WTC11 (cell line): Measurements from ENCODE around the gene GFOD1. TPM values are rescaled to one million over a fixed set of nuclear protein-coding genes. Genes with fewer than 3 reads are reported as not detected.

Experiments used
- ATAC-seq: fragments of 200-7000 bp; cut with Tn5 transposase; 2 replicates; pipeline ENCODE4 v1.10.0; 2021; ENCODE audit warnings: mild to moderate bottlenecking, moderate library complexity
- CTCF ChIA-PET: fragments of 300-600 bp; sonication (Branson Sonifier 250); formaldehyde crosslinking; loops from one replicate; lab custom pipeline; 2021; ENCODE audit warnings: antibody characterized with exemption; lab: Charles Lee
- POLR2A ChIA-PET: fragments of 350-600 bp; sonication (Branson Sonifier 250); formaldehyde crosslinking; loops from one replicate; lab custom pipeline; 2021; ENCODE audit warnings: antibody characterized with exemption; lab: Charles Lee
- DNase-seq: peaks from one replicate; pipeline ENCODE4 v3.0.0; 2021; ENCODE audit warnings: low spot score
- H3K27ac Mint-ChIP-seq: 2 replicates; pipeline ENCODE4 v1.8.0; 2021; ENCODE audit warnings: mixed read lengths
- H3K27me3 Mint-ChIP-seq: 2 replicates; pipeline ENCODE4 v1.8.0; 2021; ENCODE audit warnings: low read depth, mild to moderate bottlenecking, moderate library complexity, mixed read lengths
- H3K36me3 Mint-ChIP-seq: 2 replicates; pipeline ENCODE4 v1.8.0; 2021; ENCODE audit warnings: mixed read lengths
- H3K4me1 Mint-ChIP-seq: 2 replicates; pipeline ENCODE4 v1.8.0; 2022; ENCODE audit warnings: mixed read lengths
- H3K4me3 Mint-ChIP-seq: 2 replicates; pipeline ENCODE4 v1.8.0; 2021; ENCODE audit warnings: mild to moderate bottlenecking, moderate library complexity, mixed read lengths
- H3K9me3 Mint-ChIP-seq: 2 replicates; pipeline ENCODE4 v1.8.0; 2021; ENCODE audit warnings: mixed read lengths
- ARID4B ChIP-seq: sonication (generic); formaldehyde crosslinking; IDR thresholded peaks from 2 replicates; pipeline ENCODE4 v1.8.0; 2023; ENCODE audit warnings: missing genetic modification reagents, mild to moderate bottlenecking, borderline replicate concordance
- ATF1 ChIP-seq: sonication (generic); formaldehyde crosslinking; IDR thresholded peaks from 2 replicates; pipeline ENCODE4 v1.8.1; 2023; ENCODE audit warnings: mild to moderate bottlenecking, moderate library complexity, missing genetic modification reagents
- CBFB ChIP-seq: sonication (generic); formaldehyde crosslinking; IDR thresholded peaks from 2 replicates; pipeline ENCODE4 v1.8.1; 2022; ENCODE audit warnings: mild to moderate bottlenecking, low read depth, missing genetic modification reagents
- CDX4 ChIP-seq: fragments of 250-450 bp; sonication (Bioruptor Pico); IDR thresholded peaks from 2 replicates; pipeline ENCODE4 v1.9.0; 2021; ENCODE audit warnings: moderate library complexity, mild to moderate bottlenecking, inconsistent platforms, borderline replicate concordance
- CREB1 ChIP-seq: sonication (generic); formaldehyde crosslinking; IDR thresholded peaks from 2 replicates; pipeline ENCODE4 v1.8.0; 2023; ENCODE audit warnings: mild to moderate bottlenecking, missing genetic modification reagents
- CREM ChIP-seq: sonication (generic); formaldehyde crosslinking; IDR thresholded peaks from 2 replicates; pipeline ENCODE4 v1.8.1; 2022; ENCODE audit warnings: mild to moderate bottlenecking, missing genetic modification reagents, moderate library complexity
- E2F5 ChIP-seq: sonication (generic); formaldehyde crosslinking; IDR thresholded peaks from 2 replicates; pipeline ENCODE4 v1.8.1; 2022; ENCODE audit warnings: mild to moderate bottlenecking, moderate library complexity, missing genetic modification reagents
- ETV6 ChIP-seq: sonication (generic); formaldehyde crosslinking; IDR thresholded peaks from 2 replicates; pipeline ENCODE4 v1.8.1; 2022; ENCODE audit warnings: mild to moderate bottlenecking, missing genetic modification reagents
- FOXP1 ChIP-seq: sonication (generic); formaldehyde crosslinking; IDR thresholded peaks from 2 replicates; pipeline ENCODE4 v1.8.0; 2022; ENCODE audit warnings: missing genetic modification reagents, mild to moderate bottlenecking, moderate library complexity, borderline replicate concordance
- FOXP4 ChIP-seq: sonication (generic); formaldehyde crosslinking; IDR thresholded peaks from 2 replicates; pipeline ENCODE4 v1.8.0; 2022; ENCODE audit warnings: mild to moderate bottlenecking, missing genetic modification reagents
- GABPB1 ChIP-seq: sonication (generic); formaldehyde crosslinking; IDR thresholded peaks from 2 replicates; pipeline ENCODE4 v1.8.1; 2023; ENCODE audit warnings: mild to moderate bottlenecking, missing genetic modification reagents
- GTF2I ChIP-seq: fragments of 250-450 bp; sonication (Bioruptor Pico); conservative IDR thresholded peaks from 2 replicates; pipeline ENCODE4 v1.4.0; 2021; ENCODE audit warnings: mild to moderate bottlenecking
- JUN ChIP-seq: sonication (generic); formaldehyde crosslinking; IDR thresholded peaks from 2 replicates; pipeline ENCODE4 v1.8.0; 2023; ENCODE audit warnings: mild to moderate bottlenecking, missing genetic modification reagents
- NFATC4 ChIP-seq: fragments of 250-450 bp; sonication (Bioruptor Pico); IDR thresholded peaks from 2 replicates; pipeline ENCODE4 v1.9.0; 2021; ENCODE audit warnings: mild to moderate bottlenecking
- OVOL2 ChIP-seq: fragments of 250-450 bp; sonication (Bioruptor Pico); IDR thresholded peaks from 2 replicates; pipeline ENCODE4 v1.9.0; 2021; ENCODE audit warnings: mild to moderate bottlenecking, borderline replicate concordance
- TEAD1 ChIP-seq: sonication (generic); formaldehyde crosslinking; IDR thresholded peaks from 2 replicates; pipeline ENCODE4 v1.8.0; 2022; ENCODE audit warnings: mild to moderate bottlenecking, missing genetic modification reagents
- TP53 ChIP-seq: sonication (generic); formaldehyde crosslinking; IDR thresholded peaks from 2 replicates; pipeline ENCODE4 v1.8.1; 2023; ENCODE audit warnings: mild to moderate bottlenecking, missing genetic modification reagents
- ZNF121 ChIP-seq: sonication (generic); formaldehyde crosslinking; IDR thresholded peaks from 2 replicates; pipeline ENCODE4 v1.8.0; 2023; ENCODE audit warnings: missing genetic modification reagents
- ZNF263 ChIP-seq: sonication (generic); formaldehyde crosslinking; IDR thresholded peaks from 2 replicates; pipeline ENCODE4 v1.8.1; 2022; ENCODE audit warnings: low read depth, mild to moderate bottlenecking, moderate library complexity, missing genetic modification reagents
- ZNF423 ChIP-seq: fragments of 250-450 bp; sonication (Bioruptor Pico); IDR thresholded peaks from 2 replicates; pipeline ENCODE4 v2.1.2; 2022; ENCODE audit warnings: mild to moderate bottlenecking, moderate library complexity
- total RNA-seq: library from RNA; stranded (reverse); gene quantifications from 3 replicates; pipeline ENCODE4 v1.2.3, GENCODE V29; 2021
- TF ChIP-seq, protein P1 (sequence below): sonication (generic); formaldehyde crosslinking; IDR thresholded peaks from 2 replicates; pipeline ENCODE4 v1.8.0; 2022; ENCODE audit warnings: missing genetic modification reagents
- TF ChIP-seq, protein P2 (sequence below): sonication (generic); formaldehyde crosslinking; IDR thresholded peaks from 2 replicates; pipeline ENCODE4 v1.8.1; 2022; ENCODE audit warnings: low read depth, missing genetic modification reagents, borderline replicate concordance

GFOD1 gene
- total RNA-seq, 1 experiment from 2014 or later, result 8.5 TPM

GRCh38 chr6:13488015-13488895 is 855 bp upstream of the GFOD1 start:
- H3K27ac Mint-ChIP-seq, result no peak overlapping the region
- ChIA-PET POLR2A (no interaction called here), CTCF (interaction anchor here (0.7 to 3.9 kb wide), 7 partner anchors 21 to 160 kb away, joined by 3 to 32 read pairs (median 3); partner anchors contain the start of genes SIRT5 and TBC1D7)
- peaks cover 27% of the 10 kb centered on the region for H3K4me1 Mint-ChIP-seq
- no peaks in the 10 kb centered on the region for H3K36me3 Mint-ChIP-seq
- DNase-seq (peak; percentile 63), ATAC-seq (peak; percentile 17)
- peak overlapping the region; percentile 65 for H3K4me3 Mint-ChIP-seq
- H3K9me3 Mint-ChIP-seq, result no peaks in the 10 kb centered on the region
- peaks cover 66% of the 10 kb centered on the region for H3K27me3 Mint-ChIP-seq
- TF ChIP-seq ATF1 (CRISPR knock-in tag) (no peak), CREB1 (peak; percentile 88), ARID4B (CRISPR knock-in tag) (no peak), CDX4 (no peak), ETV6 (CRISPR knock-in tag) (no peak), CBFB (no peak), ZNF423 (CRISPR knock-in tag) (no peak), OVOL2 (CRISPR knock-in tag) (no peak), TP53 (CRISPR knock-in tag) (no peak), E2F5 (CRISPR knock-in tag) (peak; percentile 69; the same call in 1 of the 2 replicates), JUN (CRISPR knock-in tag) (no peak), NFATC4 (CRISPR knock-in tag) (no peak), ZNF121 (no peak), FOXP4 (CRISPR knock-in tag) (peak; percentile 94), ZNF263 (CRISPR knock-in tag) (no peak; the same call in 1 of the 2 replicates), CREM (CRISPR knock-in tag) (no peak), TEAD1 (peak; percentile 29; the same call in 1 of the 2 replicates), GTF2I (no peak), FOXP1 (CRISPR knock-in tag) (peak; percentile 80; the same call in 1 of the 2 replicates), GABPB1 (no peak)
- TF ChIP-seq, protein P1, sequence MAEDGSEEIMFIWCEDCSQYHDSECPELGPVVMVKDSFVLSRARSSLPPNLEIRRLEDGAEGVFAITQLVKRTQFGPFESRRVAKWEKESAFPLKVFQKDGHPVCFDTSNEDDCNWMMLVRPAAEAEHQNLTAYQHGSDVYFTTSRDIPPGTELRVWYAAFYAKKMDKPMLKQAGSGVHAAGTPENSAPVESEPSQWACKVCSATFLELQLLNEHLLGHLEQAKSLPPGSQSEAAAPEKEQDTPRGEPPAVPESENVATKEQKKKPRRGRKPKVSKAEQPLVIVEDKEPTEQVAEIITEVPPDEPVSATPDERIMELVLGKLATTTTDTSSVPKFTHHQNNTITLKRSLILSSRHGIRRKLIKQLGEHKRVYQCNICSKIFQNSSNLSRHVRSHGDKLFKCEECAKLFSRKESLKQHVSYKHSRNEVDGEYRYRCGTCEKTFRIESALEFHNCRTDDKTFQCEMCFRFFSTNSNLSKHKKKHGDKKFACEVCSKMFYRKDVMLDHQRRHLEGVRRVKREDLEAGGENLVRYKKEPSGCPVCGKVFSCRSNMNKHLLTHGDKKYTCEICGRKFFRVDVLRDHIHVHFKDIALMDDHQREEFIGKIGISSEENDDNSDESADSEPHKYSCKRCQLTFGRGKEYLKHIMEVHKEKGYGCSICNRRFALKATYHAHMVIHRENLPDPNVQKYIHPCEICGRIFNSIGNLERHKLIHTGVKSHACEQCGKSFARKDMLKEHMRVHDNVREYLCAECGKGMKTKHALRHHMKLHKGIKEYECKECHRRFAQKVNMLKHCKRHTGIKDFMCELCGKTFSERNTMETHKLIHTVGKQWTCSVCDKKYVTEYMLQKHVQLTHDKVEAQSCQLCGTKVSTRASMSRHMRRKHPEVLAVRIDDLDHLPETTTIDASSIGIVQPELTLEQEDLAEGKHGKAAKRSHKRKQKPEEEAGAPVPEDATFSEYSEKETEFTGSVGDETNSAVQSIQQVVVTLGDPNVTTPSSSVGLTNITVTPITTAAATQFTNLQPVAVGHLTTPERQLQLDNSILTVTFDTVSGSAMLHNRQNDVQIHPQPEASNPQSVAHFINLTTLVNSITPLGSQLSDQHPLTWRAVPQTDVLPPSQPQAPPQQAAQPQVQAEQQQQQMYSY (CRISPR knock-in tag), result no peak
- TF ChIP-seq, protein P2, sequence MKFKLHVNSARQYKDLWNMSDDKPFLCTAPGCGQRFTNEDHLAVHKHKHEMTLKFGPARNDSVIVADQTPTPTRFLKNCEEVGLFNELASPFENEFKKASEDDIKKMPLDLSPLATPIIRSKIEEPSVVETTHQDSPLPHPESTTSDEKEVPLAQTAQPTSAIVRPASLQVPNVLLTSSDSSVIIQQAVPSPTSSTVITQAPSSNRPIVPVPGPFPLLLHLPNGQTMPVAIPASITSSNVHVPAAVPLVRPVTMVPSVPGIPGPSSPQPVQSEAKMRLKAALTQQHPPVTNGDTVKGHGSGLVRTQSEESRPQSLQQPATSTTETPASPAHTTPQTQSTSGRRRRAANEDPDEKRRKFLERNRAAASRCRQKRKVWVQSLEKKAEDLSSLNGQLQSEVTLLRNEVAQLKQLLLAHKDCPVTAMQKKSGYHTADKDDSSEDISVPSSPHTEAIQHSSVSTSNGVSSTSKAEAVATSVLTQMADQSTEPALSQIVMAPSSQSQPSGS (CRISPR knock-in tag), result no peak
